Embryonic facial prominence (tissue), 1 donor: Measurements from ENCODE around the gene CST9L.
"Not testable (repeated sequence)": the region's sequence is repeated elsewhere in the genome, so short reads cannot be mapped to it uniquely, and the experiment has no call there.

Experiments used
- DNase-seq: peaks from one replicate; pipeline ENCODE4 v3.0.0-alpha.2; 2016; ENCODE audit errors: extremely low spot score

The CST9L gene

DNA sequence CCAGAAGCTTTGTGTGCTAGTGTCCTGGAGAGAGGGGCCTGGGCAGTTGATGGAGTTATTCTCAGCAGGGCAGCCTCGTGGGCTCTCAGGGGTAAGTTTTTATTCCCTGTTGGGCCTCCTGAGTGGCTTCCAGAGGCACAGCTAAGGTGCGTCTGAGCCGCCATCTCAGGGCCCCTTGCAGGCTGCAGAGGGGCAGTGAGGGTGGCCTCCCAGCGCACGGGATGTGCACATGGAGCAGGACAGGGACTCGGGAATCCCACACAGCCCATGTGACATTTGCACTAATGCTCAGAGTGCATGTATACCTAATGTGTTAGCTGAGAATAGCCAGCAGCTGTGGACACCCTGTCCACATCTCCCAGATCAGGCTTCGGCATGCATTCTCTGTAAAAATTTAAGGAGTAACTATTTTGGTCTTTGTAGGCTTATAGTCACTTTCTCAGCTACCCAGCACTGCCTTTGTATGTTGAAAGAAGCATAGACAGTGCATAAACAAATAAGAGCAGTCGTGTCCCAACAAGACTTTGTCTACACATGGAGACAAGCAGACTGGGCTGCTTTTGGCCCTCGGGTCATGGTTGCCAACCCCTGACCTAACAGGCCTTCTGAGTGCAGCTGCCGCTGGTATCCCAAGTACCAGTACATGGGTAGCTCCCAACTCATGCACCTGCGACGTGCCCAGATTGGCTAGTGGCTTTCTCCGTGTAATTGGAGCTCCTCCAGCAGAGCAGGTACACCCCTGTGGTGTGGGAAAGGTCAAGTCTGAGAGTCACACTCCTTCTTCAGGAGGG, 18.6 kb upstream of the CST9L start:
- no peak for DNase-seq

- DNase-seq: no peak
Measured at GRCh38 chr20:23585808-23586734, 17.8 kb upstream of the CST9L start.

DNA sequence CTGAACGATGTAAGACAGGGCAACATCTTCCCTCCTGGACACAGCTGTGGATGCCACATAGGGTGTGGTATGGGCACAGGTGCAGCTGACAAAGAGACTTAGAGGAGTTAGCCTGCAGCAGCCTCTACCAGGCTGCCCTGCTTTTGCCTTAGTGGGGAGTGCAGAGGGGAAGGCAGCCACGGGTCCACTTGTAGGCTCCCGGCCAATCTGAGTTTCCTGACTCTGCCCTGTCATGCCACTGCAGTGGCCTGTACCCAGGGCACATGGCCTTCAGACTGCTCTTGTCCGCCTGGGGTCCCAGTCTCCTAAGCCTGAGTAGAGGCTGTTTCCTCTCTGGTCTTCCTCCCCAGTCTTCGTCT, 17.1 kb upstream of the CST9L start:
- DNase-seq: no peak

GRCh38 chr20:23584434-23585199, 16.3 kb upstream of the CST9L start:
- DNase-seq: no peak

- no peak for DNase-seq
Measured at GRCh38 chr20:23583526-23583925, 15.2 kb upstream of the CST9L start.

DNA sequence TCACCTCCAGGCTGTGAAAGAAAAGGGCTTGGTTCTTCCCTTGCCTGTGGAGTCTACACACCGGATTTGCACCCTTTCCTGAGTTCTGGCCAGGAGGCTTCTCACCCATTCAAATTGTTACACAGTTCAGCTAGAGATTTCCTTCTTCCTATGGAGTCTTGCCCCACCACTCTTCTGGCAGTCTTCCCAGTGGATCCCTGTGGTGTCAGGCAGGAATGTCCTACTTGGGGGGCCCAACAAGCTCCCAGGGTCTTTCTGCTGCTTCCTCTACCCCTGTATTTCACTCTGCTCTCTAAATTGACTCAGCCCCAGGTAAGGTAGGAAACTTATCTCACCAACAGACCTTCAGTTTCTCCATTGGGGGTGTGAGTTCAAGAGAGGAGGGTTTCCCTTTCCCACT, 14.0 kb upstream of the CST9L start:
- DNase-seq: no peak

- DNase-seq: not testable (repeated sequence)
Measured at GRCh38 chr20:23581833-23582232, 13.5 kb upstream of the CST9L start.

DNA sequence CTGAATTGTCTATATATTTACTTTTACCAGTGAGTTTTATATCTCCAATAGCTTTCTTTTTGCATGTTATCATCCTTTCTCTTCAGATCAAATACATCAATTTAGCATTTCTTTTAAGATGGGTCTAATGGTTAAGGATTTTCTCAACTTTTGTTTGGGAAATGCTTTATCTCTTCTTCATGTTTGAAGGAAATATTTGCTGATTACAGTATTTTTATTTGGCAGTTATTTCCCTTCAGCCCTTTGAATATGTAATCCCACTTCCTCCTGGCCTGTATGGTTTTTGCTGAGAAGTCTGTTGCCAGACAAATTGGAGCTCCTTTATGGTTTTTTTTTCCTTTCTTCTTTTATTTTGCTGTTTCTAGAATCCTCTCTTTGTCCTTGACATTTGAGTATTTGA, 6.7 kb upstream of the CST9L start:
- no peak for DNase-seq

GRCh38 chr20:23570178-23570760, 2.0 kb upstream of the CST9L start:
- no peak for DNase-seq

DNA sequence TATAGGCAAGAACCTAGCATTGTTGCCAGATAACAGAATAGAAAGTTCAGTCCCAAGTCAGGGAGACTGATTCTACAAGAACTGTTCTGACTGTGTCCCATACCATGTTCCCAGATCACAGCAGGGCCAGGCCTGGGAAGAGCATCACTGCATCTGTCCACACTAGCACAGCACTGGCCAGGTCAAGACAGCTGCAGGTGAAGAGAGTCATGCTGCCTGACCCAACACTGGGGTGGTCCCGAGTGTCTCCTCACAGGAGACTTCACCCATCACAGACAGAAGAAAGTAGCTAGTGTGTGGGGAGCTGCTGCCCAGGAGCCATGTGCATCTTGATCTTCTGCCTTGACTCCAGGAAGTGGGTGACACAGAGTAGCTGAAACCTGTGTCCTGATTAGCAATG, 1.3 kb upstream of the CST9L start:
- DNase-seq: no peak

- DNase-seq: no peak
Measured at GRCh38 chr20:23568971-23569330, 667 bp upstream of the CST9L start.

GRCh38 chr20:23566199-23566932, 1.9 kb downstream of the CST9L start:
- DNase-seq: no peak

DNA sequence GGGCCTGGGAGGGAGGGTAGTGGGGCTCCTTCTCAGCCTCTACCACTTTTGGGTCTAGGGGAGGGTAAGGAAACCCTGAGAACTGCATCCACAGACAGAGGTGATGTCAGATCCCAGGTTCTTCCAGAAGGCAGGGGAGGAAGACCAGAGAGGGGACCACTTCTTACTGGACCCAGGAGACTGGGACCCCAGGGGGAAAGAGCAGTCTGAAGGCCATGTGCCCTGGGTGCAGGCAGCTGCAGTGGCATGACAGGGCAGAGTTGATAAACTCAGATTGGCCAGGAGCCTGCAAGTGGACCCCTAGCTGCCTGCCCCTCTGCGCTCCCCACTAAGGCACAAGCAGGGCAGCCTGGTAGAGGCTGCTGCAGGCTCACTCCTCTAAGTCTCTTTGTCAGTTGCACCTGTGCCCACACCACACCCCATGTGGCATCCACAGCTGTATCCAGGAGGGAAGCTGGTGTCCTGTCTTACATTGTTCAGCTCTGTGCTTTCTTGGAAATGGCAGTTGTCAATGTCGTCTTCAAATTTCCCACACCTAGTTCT, 2.7 kb downstream of the CST9L start:
- no peak for DNase-seq

GRCh38 chr20:23564927-23565326, 3.4 kb downstream of the CST9L start:
- no peak for DNase-seq

DNA sequence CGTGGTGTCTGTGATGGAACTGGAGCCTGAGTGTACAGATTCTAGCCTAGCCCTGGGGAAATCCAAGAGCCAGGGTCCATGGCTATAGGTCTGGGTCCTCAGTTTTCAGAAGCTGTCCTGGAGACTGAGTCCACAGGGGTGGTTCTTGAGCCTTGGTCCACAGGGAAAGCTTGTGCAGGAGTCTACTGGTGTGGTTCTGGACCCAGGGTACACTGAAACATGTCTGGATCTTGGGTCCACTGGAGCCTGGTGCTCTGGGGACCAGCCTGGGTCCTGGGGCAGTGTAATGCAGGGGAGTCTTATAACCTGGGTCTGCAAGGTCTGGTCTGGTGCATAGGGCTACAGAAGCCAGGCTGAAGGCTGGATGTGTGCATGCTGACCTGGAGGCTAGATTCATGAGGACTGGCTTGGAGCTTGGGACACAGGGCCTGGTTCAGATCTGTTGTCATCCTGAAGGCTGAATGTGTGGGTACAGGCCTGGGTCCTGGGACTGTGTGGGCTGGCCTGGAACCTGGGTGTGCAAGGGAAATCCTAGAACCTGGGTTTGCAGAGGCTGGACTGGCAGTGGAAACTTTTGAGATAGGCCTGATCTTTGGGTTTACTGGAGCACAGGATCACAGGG, 5.5 kb downstream of the CST9L start:
- no peak for DNase-seq

DNA sequence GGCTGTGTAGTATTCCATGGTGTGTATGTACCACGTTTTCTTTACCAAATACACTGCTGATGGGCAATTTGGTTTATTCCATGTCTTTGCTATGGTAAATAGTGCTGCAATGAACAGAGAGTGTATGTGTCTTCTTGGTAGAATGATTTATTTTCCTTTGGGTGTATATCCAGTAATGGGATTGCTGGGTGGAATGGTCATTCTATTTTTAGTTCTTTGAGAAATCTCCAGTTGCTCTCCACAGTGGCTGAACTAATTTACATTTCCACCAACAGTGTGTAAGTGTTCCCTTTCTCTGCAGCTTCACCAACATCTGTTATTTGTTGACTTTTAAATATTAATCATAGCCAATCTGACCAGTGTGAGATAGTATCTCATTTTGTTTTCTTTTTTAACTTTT, 13.9 kb downstream of the CST9L start:
- no peak for DNase-seq

DNA sequence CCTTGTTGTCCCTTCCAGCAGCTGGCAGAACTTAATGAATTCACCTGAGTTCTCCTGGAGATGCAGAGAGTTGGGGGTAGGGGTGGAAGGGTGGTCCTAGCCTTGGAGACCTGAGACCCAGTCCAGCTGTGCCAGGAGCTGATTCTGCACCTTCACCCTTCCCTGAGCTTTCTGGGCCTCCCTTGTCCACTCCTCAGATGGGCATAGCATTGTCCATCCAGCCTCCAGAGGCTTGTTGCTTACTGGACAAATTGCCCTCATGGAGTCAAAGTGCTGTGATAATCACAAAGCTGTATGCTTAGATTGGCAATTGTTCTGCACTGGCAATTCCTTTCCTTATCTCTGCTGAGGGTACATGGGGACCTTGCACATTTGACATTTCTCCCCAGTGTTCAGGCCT, 16.5 kb downstream of the CST9L start:
- DNase-seq: no peak

GRCh38 chr20:23551383-23551782, 16.9 kb downstream of the CST9L start:
- DNase-seq: no peak

DNA sequence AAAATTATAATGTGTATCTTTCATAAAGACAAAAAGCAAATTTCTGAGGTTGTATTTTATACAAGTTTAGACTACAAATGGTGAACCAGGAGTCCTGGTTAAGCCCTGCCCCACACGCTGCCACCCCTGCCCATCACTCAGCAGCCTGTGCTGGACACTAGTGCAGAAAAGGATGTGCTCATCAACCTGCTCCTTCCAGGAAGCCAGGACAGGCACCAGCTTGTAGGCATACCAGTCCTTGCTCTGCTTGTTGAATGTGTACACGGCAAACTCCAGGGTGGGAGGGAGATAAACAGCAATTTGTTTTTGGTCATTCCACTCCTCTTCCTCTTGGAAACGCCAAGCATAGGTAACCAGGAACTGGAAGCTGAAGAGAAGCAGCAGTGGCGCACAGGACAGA, 18.1 kb downstream of the CST9L start:
- DNase-seq: no peak

DNA sequence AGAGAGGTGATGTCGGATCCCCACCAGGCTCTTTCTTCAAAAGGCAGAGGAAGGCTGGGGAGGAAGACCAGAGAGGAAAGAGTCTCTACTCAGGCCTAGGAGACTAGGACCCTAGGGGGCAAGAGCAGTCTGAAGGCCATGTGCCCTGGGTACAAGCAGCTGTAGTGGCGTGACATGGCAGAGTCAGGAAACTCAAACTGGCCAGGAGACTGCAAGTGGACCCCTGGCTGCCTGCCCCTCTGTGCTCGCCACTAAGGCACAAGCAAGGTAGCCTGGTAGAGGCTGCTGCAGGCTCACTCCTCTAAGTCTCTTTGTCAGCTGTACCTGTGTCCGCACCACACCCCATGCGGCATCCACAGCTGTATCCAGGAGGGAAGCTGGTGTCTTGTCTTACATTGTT, 19.9 kb downstream of the CST9L start:
- no peak for DNase-seq

DNA sequence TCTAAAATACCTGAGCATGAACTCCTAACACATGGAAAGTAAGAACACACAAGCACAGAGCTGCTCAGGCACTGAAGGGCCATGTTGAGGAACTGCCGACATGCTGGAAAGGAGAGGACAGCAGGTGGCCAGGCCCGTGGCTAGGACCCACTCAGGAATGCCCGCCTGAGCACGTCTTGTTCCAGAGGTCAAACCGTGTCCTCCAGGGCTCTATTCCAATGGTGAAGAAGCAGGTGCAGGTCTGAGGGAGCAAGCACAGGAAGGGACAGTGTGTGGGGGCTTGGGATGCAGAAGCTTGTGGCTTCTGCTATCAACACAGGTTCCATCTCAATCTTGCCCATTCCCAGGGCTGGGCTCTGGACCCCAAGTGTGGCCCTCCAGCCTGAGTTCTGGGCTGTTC, 20.7 kb downstream of the CST9L start:
- no peak for DNase-seq
